PFSK-1 (cell line): Measurements from ENCODE around the gene CREB3L4.
A peak's percentile ranks its signal among the peaks of the same experiment; 100 is the strongest.

Experiments used
- FOXP2 ChIP-seq: optimal IDR thresholded peaks from 2 replicates; pipeline ENCODE3; 2011; ENCODE audit warnings: borderline replicate concordance, control low read depth, inconsistent platforms; ENCODE audit not compliant: insufficient read depth; ENCODE audit errors: extremely low read length, extremely low read depth
- POLR2AphosphoS5 ChIP-seq: IDR thresholded peaks from 2 replicates; pipeline ENCODE4 v1.6.1; 2012; ENCODE audit warnings: low read depth, mild to moderate bottlenecking, control low read depth, low read length, moderate library complexity
- REST ChIP-seq, 2 experiments: IDR thresholded peaks; 2 replicates each; pipeline versions ENCODE4 v1.6.1 to v1.8.0; 2011 to 2012; ENCODE audit warnings: low read depth in 2 of 2, low read length in 2 of 2, control low read depth in 1 of 2, inconsistent platforms in 1 of 2, mild to moderate bottlenecking in 1 of 2, moderate library complexity in 1 of 2; ENCODE audit not compliant: insufficient read depth in 1 of 2
- SIN3A ChIP-seq: IDR thresholded peaks from 2 replicates; pipeline ENCODE4 v1.6.1; 2012; ENCODE audit warnings: mild to moderate bottlenecking, low read length, moderate library complexity, borderline replicate concordance; ENCODE audit not compliant: insufficient read depth
- TAF1 ChIP-seq: IDR thresholded peaks from 2 replicates; pipeline ENCODE4 v1.6.1; 2012; ENCODE audit warnings: low read length, control low read depth, borderline replicate concordance; ENCODE audit not compliant: insufficient read depth

CREB3L4 gene

GRCh38 chr1:153944005-153944826 lies 23.5 kb upstream of the CREB3L4 start:
- TF ChIP-seq SIN3A: no peak
- no peak for TF ChIP-seq TAF1
- TF ChIP-seq POLR2AphosphoS5: no peak
- no peak for TF ChIP-seq REST (IDR thresholded peaks at IDR 0.05; ENCODE audit: insufficient read depth in 1 of 2, low read depth in 2 of 2, low read length in 2 of 2)
- TF ChIP-seq FOXP2: no peak

GRCh38 chr1:153944827-153945117 lies 22.9 kb upstream of the CREB3L4 start:
- no peak for TF ChIP-seq REST (IDR thresholded peaks at IDR 0.05; ENCODE audit: insufficient read depth in 1 of 2, low read depth in 2 of 2, low read length in 2 of 2)

- TF ChIP-seq REST (IDR thresholded peaks at IDR 0.05; ENCODE audit: insufficient read depth in 1 of 2, low read depth in 2 of 2, low read length in 2 of 2): no peak
- no peak for TF ChIP-seq TAF1
- TF ChIP-seq POLR2AphosphoS5: no peak
- no peak for TF ChIP-seq SIN3A
- no peak for TF ChIP-seq FOXP2
Measured at GRCh38 chr1:153945131-153945794, 22.4 kb upstream of the CREB3L4 start.

GRCh38 chr1:153945795-153946621 lies 21.7 kb upstream of the CREB3L4 start:
- peak; percentile 5; the same call in 1 of the 2 replicates for TF ChIP-seq TAF1
- TF ChIP-seq REST (IDR thresholded peaks at IDR 0.05; ENCODE audit: insufficient read depth in 1 of 2, low read depth in 2 of 2, low read length in 2 of 2): no peak
